ENCODE data around the gene RAD21L1.

DNA sequence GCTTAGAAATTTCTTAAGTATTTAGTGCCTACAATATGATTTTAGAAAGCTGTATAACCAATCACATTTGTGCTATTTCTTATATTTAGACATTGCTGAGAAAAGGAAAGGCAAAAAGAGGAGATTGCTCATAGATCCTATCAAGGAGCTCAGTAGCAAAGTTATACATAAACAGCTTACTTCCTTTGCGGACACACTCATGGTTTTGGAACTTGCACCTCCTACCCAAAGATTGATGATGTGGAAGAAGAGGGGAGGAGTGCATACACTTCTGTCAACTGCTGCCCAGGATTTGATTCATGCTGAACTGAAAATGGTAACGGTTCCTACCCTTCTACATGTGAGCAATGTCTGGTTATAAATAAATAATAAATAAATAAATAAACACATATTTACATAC is 16.7 kb downstream of the RAD21L1 start:
- TF ChIP-seq EZH2 (IDR thresholded peaks at IDR 0.05; ENCODE audit: borderline replicate concordance, low read length) = no peak
- TF ChIP-seq, protein P1, sequence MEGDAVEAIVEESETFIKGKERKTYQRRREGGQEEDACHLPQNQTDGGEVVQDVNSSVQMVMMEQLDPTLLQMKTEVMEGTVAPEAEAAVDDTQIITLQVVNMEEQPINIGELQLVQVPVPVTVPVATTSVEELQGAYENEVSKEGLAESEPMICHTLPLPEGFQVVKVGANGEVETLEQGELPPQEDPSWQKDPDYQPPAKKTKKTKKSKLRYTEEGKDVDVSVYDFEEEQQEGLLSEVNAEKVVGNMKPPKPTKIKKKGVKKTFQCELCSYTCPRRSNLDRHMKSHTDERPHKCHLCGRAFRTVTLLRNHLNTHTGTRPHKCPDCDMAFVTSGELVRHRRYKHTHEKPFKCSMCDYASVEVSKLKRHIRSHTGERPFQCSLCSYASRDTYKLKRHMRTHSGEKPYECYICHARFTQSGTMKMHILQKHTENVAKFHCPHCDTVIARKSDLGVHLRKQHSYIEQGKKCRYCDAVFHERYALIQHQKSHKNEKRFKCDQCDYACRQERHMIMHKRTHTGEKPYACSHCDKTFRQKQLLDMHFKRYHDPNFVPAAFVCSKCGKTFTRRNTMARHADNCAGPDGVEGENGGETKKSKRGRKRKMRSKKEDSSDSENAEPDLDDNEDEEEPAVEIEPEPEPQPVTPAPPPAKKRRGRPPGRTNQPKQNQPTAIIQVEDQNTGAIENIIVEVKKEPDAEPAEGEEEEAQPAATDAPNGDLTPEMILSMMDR (conservative IDR thresholded peaks at IDR 0.05 in 1 of 2, IDR thresholded peaks at IDR 0.05 in 1 of 2; ENCODE audit: extremely low read depth in 1 of 2, insufficient read depth in 1 of 2, low read depth in 1 of 2, low read length in 2 of 2) = no peak

All from mammary epithelial cell (primary cell).